SK-N-MC (cell line): ENCODE data around the gene BCAR3.

Experiments
- EZH2 ChIP-seq: fragments of 200-600 bp; sonication (generic); IDR thresholded peaks from one replicate; pipeline ENCODE4 v1.6.1; 2017; ENCODE audit warnings: antibody characterized with exemption
- POLR2AphosphoS5 ChIP-seq: IDR thresholded peaks from 2 replicates; pipeline ENCODE4 v1.6.1; 2012; ENCODE audit warnings: mild to moderate bottlenecking, low read depth, low read length, borderline replicate concordance

DNA sequence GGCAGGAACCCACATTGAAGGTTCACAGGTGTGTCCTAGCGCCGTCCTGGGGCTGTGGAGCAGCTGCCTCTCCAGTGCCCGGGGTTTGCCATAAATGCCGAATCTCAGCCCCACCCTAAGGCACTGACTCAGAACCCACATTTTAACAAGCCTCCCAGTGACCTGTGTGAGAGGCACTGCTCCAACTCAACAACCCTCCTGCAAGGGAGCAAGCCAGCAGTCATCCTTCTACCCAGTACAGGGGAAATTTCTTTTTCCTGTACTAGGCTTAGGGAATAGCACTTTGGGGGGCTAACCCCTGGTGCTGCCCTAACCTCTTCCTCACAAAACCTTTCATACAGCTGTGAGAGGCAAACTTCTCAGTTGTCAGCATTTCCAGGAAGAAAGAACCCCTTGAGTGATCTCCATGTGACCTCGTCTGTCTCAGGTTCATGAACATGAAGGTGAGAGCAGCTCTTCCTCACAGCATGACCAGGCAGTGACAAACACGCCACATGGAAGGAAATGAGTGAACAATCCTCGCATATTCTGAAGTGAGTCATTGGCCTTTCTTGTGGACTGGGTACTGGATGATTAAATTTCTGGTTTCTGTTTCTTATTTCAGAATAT is 11.4 kb upstream of the BCAR3 start:
- TF ChIP-seq POLR2AphosphoS5 (no peak), EZH2 (no peak)
